Measurements from ENCODE around the gene C2orf72.
"Not testable (repeated sequence)": the region's sequence is repeated elsewhere in the genome, so short reads cannot be mapped to it uniquely, and the experiment has no call there.

Gene C2orf72

GRCh38 chr2:231037202-231037730 lies at the start of gene C2orf72:
Gene C2orf72, plus strand, starts transcription at chr2:231037523. Its CDS starts 43 bp downstream, at chr2:231037566.
- no peak for DNase-seq (ENCODE audit: low read depth, low spot score)
- H3K27ac ChIP-seq: no peak within 1 kb of the TSS

GRCh38 chr2:230989731-230990130 lies 47.6 kb upstream of the C2orf72 start:
- H3K27ac ChIP-seq: no peak overlapping the region
- DNase-seq (ENCODE audit: low read depth, low spot score): no peak

GRCh38 chr2:230990131-230990898 lies 47.0 kb upstream of the C2orf72 start:
- H3K27ac ChIP-seq: no peak overlapping the region
- no peak for DNase-seq (ENCODE audit: low read depth, low spot score)

GRCh38 chr2:230990899-230991150 lies 46.5 kb upstream of the C2orf72 start:
- DNase-seq (ENCODE audit: low read depth, low spot score): no peak
- no peak overlapping the region for H3K27ac ChIP-seq

- no peak overlapping the region for H3K27ac ChIP-seq
- no peak for DNase-seq (ENCODE audit: low read depth, low spot score)
Measured at GRCh38 chr2:230991598-230991997, 45.7 kb upstream of the C2orf72 start.

- H3K27ac ChIP-seq: no peak within 1 kb of the TSS
Measured at GRCh38 chr2:230995821-230996220, 41.5 kb upstream of the C2orf72 start, which contains the start of gene SPATA3. Gene SPATA3, plus strand, starts transcription at chr2:230996121. Its CDS starts 113 bp downstream, at chr2:230996234.

GRCh38 chr2:230996661-230997060 lies 40.7 kb upstream of the C2orf72 start:
- H3K27ac ChIP-seq: no peak overlapping the region
- DNase-seq (ENCODE audit: low read depth, low spot score): no peak

More at GRCh38 chr2:230995821-230996220, 41.5 kb upstream of the C2orf72 start, which contains the start of gene SPATA3:
- no peak for DNase-seq (ENCODE audit: low read depth, low spot score)

GRCh38 chr2:230998882-230999281 lies 38.4 kb upstream of the C2orf72 start:
- no peak overlapping the region for H3K27ac ChIP-seq
- DNase-seq (ENCODE audit: low read depth, low spot score): no peak

- no peak for DNase-seq (ENCODE audit: low read depth, low spot score)
- no peak overlapping the region for H3K27ac ChIP-seq
Measured at GRCh38 chr2:230999477-230999876, 37.8 kb upstream of the C2orf72 start.

GRCh38 chr2:231000211-231000904 lies 37.0 kb upstream of the C2orf72 start:
- no peak for DNase-seq (ENCODE audit: low read depth, low spot score)
- H3K27ac ChIP-seq: no peak overlapping the region

GRCh38 chr2:231001036-231001435 lies 36.3 kb upstream of the C2orf72 start:
- DNase-seq (ENCODE audit: low read depth, low spot score): no peak
- H3K27ac ChIP-seq: no peak overlapping the region

- no peak for DNase-seq (ENCODE audit: low read depth, low spot score)
- no peak overlapping the region for H3K27ac ChIP-seq
Measured at GRCh38 chr2:231001921-231002320, 35.4 kb upstream of the C2orf72 start.

- no peak for DNase-seq (ENCODE audit: low read depth, low spot score)
- no peak overlapping the region for H3K27ac ChIP-seq
Measured at GRCh38 chr2:231002641-231003040, 34.7 kb upstream of the C2orf72 start.

- no peak overlapping the region for H3K27ac ChIP-seq
Measured at GRCh38 chr2:231003186-231003585, 34.1 kb upstream of the C2orf72 start.

GRCh38 chr2:231004930-231005329 lies 32.4 kb upstream of the C2orf72 start:
- H3K27ac ChIP-seq; DNase-seq (ENCODE audit: low read depth, low spot score): not testable (repeated sequence)

More at GRCh38 chr2:231003186-231003585, 34.1 kb upstream of the C2orf72 start:
- no peak for DNase-seq (ENCODE audit: low read depth, low spot score)

- DNase-seq (ENCODE audit: low read depth, low spot score): no peak
- H3K27ac ChIP-seq: no peak overlapping the region
Measured at GRCh38 chr2:231007286-231008098, 29.8 kb upstream of the C2orf72 start.

GRCh38 chr2:231008131-231008530 lies 29.2 kb upstream of the C2orf72 start:
- no peak for DNase-seq (ENCODE audit: low read depth, low spot score)
- no peak overlapping the region for H3K27ac ChIP-seq

GRCh38 chr2:231009236-231009919 lies 27.9 kb upstream of the C2orf72 start:
- H3K27ac ChIP-seq: no peak overlapping the region
- DNase-seq (ENCODE audit: low read depth, low spot score): no peak

GRCh38 chr2:231010201-231010730 lies 27.1 kb upstream of the C2orf72 start:
- H3K27ac ChIP-seq: no peak overlapping the region
- DNase-seq (ENCODE audit: low read depth, low spot score): no peak

- DNase-seq (ENCODE audit: low read depth, low spot score): no peak
- H3K27ac ChIP-seq: no peak overlapping the region
Measured at GRCh38 chr2:231011526-231011925, 25.8 kb upstream of the C2orf72 start.
